ENCODE results near the gene KDM5A.
"Not testable (repeated sequence)": the region's sequence is repeated elsewhere in the genome, so short reads cannot be mapped to it uniquely, and the experiment has no call there.

Gene KDM5A

DNA sequence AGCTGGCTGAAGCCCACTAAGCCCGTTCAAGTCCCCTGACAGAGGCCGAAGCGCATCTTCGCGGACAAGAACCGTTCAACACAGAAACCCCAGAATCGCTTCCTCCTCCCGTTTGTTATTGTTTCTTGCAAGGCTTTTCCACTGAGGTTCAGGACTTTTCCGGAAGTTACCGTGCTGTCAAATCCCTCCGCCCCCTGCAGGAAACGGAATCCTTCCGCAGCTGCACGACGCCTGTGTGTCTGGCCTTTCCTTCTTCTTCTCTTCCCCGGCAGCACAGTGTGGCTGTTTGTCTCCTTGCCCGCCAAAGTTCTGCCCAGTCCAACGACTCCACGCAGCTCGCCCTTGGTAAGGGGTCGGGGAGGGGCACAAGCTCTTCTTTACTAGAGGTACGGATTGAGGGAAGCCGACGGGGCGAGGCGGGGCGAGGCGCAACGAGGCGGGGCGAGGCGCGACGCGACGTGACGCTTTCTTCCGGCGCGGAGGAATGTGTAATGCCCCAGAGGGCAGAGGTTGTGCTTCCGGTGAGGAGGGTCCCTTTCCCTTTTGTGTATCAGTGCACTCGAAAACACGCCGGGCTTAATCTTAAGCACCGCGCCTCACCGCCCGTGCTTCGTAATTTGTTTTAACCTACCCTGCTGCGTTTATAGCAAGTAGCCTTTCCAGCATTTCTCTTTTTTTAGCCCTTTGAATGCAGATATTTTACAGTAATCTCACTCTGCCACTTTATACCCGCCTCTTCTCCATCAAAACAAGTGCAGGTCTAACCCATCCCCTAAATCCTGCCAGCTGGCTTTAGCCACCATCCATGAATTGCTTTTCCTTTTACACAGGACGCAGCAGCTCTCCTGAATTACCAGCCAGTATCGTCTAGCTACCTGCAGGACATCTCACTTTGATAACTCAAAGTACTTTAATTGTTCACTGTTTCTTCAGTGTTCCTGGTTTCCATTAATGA is at the start of gene KDM5A:
TSS of gene KDM5A (minus strand) at position 179 of the 955 bp plus-strand sequence. CDS start 229 bp downstream, outside the sequence.
- DNase-seq (ENCODE audit: low spot score): peak; percentile 93

DNA sequence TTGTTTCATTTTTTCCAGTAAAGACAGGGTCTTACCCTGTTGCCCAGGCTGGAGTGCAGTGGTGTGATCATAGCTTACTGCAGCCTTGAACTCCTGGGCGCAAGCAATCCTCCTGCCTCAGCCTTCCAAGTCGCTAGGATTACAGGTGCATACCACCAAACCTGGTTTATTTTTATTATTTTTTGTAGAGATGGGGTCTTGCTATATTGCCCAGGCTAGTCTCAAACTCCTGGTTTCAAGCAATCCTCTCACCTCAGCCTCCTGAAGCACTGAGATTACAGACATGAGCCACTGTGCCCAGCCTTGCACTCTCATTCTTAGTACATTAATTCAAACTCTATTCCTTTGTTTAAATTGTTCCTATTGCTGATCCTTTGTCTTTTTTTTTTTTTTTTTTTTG is 46.6 kb upstream of the KDM5A start:
- not testable (repeated sequence) for DNase-seq (ENCODE audit: low spot score)

- no peak for DNase-seq (ENCODE audit: low spot score)
Observed at GRCh38 chr12:422526-422925, 33.4 kb upstream of the KDM5A start.

GRCh38 chr12:418432-418831 is 29.3 kb upstream of the KDM5A start:
- DNase-seq (ENCODE audit: low spot score): no peak

DNA sequence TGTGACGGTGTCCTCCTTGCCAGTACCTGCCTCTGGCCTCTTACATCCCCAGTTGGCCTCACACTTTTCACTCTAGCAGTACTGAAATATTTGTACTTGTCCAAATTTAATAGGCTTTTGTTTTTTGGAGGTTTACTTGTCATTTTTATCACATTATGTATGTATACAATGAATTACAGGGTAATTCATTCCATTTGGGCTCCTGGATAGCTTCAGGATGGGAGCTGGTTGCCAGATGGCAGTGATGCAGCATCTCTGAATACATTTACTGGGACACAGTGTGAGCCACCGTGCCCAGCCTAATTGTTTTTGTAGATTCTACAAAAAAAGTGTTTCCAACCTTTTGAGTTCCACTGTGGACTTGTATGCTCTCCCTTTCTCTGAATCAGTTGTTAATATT is 25.7 kb upstream of the KDM5A start:
- DNase-seq (ENCODE audit: low spot score): no peak

DNA sequence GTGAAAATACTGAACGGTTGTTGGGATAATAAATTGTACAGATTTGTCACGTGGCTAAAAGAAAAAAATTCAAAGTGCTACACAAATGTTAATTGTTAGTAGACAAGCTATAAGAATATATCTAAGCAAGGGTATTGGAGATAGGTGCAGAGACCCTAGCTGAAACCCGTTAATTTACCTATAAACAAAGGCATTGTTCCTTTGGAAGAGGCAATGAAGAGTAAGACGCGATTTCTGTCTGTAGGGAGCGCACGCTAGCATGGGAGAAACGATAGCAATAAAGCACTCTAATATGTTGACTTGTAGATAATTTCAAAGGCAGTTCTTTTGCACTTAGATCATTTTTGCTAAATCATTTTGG is 12.9 kb upstream of the KDM5A start:
- peak; percentile 52 for DNase-seq (ENCODE audit: low spot score)

GRCh38 chr12:401235-402028 is 12.3 kb upstream of the KDM5A start, which contains the start of gene CCDC77:
Gene CCDC77 (plus strand): TSS chr12:401644. CDS start chr12:409384, 7,740 bp downstream.
- peak; percentile 96 for DNase-seq (ENCODE audit: low spot score)

- DNase-seq (ENCODE audit: low spot score): no peak
Observed at GRCh38 chr12:400828-401227, 11.7 kb upstream of the KDM5A start.

DNA sequence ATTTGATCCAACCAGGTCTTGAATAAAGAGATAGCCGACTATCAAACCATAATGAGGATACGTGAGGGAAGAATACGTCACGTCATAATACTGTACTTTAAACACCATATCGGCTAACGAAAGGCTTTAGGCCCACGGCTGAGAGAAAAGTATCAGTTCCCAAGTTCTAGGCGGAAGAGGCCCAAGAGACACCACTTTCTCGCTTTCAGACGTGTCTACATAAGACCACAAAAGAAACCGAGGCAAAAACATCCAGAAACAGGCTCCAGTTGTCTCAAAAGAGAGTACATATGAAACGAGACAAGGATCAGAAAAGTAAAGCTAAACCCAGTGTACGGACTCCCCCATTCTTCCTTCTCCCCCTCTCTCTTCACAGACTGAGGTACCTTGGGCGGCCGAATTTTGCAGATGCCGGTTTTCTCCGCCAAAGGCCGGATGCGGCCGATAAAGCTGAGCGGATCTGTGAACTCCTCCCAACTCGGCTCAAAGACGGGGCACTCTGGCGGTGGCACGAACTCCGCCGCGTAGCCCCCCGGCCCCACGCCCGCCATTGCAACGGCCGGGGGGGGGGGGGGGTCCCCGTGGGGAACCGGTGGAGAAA is 479 bp downstream of the KDM5A start:
- peak; percentile 68 for DNase-seq (ENCODE audit: low spot score)

GRCh38 chr12:388012-388411 is 1.1 kb downstream of the KDM5A start:
- DNase-seq (ENCODE audit: low spot score): peak; percentile 40

GRCh38 chr12:386651-387050 is 2.5 kb downstream of the KDM5A start:
- DNase-seq (ENCODE audit: low spot score): no peak

GRCh38 chr12:370739-371485 is 18.2 kb downstream of the KDM5A start:
- DNase-seq (ENCODE audit: low spot score): not testable (repeated sequence)

GRCh38 chr12:367972-368371 is 21.1 kb downstream of the KDM5A start:
- DNase-seq (ENCODE audit: low spot score): no peak

DNA sequence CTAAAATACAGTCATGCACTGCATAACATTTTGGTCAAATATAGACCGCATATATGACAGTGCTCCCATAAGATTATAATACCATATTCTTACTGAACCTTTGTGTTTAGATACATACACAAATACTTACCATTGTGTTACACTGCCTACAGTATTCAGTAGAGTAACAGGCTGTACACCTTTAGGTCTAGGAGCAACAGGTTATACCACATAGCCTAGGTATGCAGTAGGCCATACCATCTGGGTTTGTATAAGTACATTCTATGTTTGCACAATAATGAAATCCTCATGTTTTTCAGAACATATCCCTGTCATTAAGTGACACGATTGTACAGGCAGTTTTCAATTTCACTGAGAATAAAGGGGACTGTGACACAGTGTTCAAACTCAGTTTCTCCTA is 22.3 kb downstream of the KDM5A start:
- no peak for DNase-seq (ENCODE audit: low spot score)

- DNase-seq (ENCODE audit: low spot score): no peak
Observed at GRCh38 chr12:359091-359490, 30.0 kb downstream of the KDM5A start.

DNA sequence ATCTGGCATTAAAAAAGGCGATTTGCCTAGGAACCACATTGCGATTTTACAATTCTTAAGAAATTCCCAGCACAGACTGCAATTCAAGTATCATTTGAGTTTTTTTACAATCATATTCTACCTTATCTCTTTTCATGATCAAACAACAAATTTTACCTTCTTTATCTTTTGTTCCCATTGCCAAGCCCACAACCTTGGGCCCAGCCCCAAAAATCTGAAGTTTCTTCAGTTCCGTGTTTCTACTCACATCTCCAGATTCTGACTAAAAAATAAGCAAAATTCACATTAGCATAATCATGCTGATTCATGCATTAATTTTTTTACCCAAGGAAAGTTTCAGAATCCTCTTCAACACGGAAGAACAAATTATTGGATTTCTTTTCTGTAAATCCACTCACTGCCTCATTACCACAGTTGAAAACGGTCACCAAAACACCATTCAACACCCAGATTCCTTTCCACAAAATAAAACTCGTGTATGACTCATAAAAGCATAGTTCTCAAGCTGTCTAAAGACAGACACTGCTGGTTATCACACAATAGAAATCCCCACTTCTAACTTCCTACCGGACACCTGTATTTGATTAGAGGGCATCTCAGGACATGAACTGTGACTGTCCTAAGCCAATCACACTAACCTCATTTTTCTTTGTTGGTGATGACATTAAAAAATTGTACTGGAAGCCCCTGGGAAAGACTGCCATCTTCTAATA is 32.7 kb downstream of the KDM5A start:
- no peak for DNase-seq (ENCODE audit: low spot score)

DNA sequence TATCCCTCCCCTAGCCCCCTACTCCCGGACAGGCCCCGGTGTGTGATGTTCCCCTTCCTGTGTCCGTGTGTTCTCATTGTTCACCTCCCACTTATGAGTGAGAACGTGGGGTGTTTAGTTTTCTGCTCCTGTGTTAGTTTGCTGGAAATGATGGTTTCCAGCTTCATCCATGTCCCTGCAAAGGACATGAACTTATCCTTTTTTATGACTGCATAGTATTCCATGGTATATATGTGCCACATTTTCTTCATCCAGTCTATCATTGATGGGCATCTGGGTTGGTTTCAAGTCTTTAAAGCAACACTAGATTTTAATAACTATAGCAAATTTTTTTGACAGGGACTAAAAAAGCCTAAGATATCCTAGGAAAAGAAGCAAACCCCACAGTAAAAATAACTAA is 37.9 kb downstream of the KDM5A start:
- not testable (repeated sequence) for DNase-seq (ENCODE audit: low spot score)

GRCh38 chr12:349625-350024 is 39.5 kb downstream of the KDM5A start:
- not testable (repeated sequence) for DNase-seq (ENCODE audit: low spot score)

DNA sequence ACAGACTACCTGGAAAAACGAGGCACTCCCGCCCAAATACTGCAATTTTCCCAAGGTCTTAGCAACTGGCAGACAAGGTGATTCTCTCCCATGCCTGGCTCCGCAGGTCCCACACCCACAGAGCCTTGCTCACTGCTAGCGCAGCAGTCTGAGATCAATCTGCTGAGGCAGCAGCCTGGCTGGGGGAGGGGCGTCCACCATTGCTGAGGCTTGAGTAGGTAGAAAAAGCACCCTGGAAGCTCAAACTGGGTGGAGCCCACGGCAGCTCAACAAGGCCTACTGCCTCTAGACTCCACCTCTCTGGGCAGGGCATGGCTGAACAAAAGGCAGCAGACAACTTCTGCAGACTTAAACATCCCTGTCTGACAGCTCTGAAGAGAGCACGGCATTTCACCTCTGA is 46.1 kb downstream of the KDM5A start:
- not testable (repeated sequence) for DNase-seq (ENCODE audit: low spot score)

DNA sequence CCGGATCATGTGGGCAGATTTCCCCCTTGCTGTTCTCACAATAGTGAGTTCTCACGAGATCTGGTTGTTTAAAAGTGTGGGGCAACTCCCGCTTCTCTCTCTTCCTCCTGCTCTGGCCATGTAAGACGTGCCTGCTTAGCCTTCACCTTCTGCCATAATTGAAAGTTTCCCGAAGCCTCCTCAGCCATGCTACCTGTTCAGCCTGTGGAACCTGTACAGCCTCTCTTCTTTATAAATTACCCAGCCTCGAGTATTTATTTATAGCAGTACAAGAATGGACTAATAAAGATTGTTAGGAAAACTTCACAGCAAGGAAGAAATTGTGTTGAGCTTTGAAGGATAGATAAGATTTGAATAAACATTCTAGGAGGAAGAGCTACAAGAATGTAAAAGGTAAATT is 52.1 kb downstream of the KDM5A start:
- no peak for DNase-seq (ENCODE audit: low spot score)

- no peak for DNase-seq (ENCODE audit: low spot score)
Observed at GRCh38 chr12:334125-334524, 55.0 kb downstream of the KDM5A start.
